ENCODE results near the gene CRB2. TPM values are rescaled to one million over a fixed set of nuclear protein-coding genes. Genes with fewer than 3 reads are reported as not detected.

CRB2 gene
- total RNA-seq, 1 donor from 2014 or later: 0.93 TPM

GRCh38 chr9:123370526-123371227 is 14.7 kb downstream of the CRB2 start:
- DNase-seq: no peak
- Histone ChIP-seq H3K27me3 (peaks cover 50% of the 10 kb centered on the region), H3K27ac (no peak overlapping the region), H3K36me3 (no peaks in the 10 kb centered on the region), H3K4me3 (no peak overlapping the region), H3K9me3 (no peaks in the 10 kb centered on the region), H3K4me1 (no peaks in the 10 kb centered on the region)
- TF ChIP-seq, protein P1, sequence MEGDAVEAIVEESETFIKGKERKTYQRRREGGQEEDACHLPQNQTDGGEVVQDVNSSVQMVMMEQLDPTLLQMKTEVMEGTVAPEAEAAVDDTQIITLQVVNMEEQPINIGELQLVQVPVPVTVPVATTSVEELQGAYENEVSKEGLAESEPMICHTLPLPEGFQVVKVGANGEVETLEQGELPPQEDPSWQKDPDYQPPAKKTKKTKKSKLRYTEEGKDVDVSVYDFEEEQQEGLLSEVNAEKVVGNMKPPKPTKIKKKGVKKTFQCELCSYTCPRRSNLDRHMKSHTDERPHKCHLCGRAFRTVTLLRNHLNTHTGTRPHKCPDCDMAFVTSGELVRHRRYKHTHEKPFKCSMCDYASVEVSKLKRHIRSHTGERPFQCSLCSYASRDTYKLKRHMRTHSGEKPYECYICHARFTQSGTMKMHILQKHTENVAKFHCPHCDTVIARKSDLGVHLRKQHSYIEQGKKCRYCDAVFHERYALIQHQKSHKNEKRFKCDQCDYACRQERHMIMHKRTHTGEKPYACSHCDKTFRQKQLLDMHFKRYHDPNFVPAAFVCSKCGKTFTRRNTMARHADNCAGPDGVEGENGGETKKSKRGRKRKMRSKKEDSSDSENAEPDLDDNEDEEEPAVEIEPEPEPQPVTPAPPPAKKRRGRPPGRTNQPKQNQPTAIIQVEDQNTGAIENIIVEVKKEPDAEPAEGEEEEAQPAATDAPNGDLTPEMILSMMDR (IDR thresholded peaks at IDR 0.05): no peak
- intact Hi-C loops (cut with DNase I): no loop called here
- no peak for ATAC-seq

- TF ChIP-seq, protein P1 (IDR thresholded peaks at IDR 0.05): no peak
- Histone ChIP-seq H3K27me3 (peaks cover 50% of the 10 kb centered on the region), H3K36me3 (no peaks in the 10 kb centered on the region), H3K27ac (no peak overlapping the region), H3K9me3 (no peaks in the 10 kb centered on the region), H3K4me3 (no peak overlapping the region), H3K4me1 (no peaks in the 10 kb centered on the region)
- no peak for ATAC-seq
- DNase-seq: no peak
- intact Hi-C loops (cut with DNase I): no loop called here
These were observed 15.2 kb downstream of the CRB2 start for GRCh38 chr9:123371228-123371584.

GRCh38 chr9:123371805-123372590 is 16.0 kb downstream of the CRB2 start:
- Histone ChIP-seq H3K9me3 (no peaks in the 10 kb centered on the region), H3K27me3 (peaks cover 50% of the 10 kb centered on the region), H3K36me3 (no peaks in the 10 kb centered on the region), H3K4me1 (no peaks in the 10 kb centered on the region), H3K4me3 (no peak overlapping the region), H3K27ac (no peak overlapping the region)
- intact Hi-C loops (cut with DNase I): no loop called here
- DNase-seq (no peak), ATAC-seq (no peak)
- TF ChIP-seq, protein P1 (IDR thresholded peaks at IDR 0.05): no peak

DNA sequence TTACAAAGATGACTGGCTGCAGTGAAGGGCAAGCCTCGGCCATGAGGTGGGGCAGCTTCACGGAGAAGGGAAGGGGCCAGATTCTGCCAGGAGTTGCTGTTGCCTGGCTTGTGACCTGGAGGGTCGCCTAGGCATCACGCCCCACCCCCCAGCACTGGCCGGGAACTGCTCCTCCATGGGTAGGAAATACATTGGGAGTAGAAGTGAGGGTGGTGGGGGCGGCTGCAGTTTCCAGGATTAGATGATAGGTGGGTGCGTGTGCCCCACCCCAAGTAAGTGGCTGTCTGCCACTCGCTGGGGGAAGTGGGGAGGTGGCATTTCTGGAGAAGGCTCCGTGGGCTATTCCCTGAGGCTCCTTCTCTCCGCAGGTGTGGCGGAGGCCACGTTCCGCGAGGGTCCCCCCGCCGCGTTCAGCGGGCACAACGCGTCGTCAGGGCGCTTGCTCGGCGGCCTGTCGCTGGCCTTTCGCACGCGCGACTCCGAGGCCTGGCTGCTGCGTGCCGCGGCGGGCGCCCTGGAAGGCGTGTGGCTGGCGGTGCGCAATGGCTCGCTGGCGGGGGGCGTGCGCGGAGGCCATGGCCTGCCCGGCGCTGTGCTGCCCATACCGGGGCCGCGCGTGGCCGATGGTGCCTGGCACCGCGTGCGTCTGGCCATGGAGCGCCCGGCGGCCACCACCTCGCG is 16.9 kb downstream of the CRB2 start:
- Histone ChIP-seq H3K27ac (no peak overlapping the region), H3K4me1 (no peaks in the 10 kb centered on the region), H3K9me3 (no peaks in the 10 kb centered on the region), H3K27me3 (peaks cover 49% of the 10 kb centered on the region), H3K36me3 (no peaks in the 10 kb centered on the region), H3K4me3 (no peak overlapping the region)
- TF ChIP-seq, protein P1 (IDR thresholded peaks at IDR 0.05): no peak
- intact Hi-C loops (cut with DNase I): no loop called here
- ATAC-seq (no peak), DNase-seq (no peak)

GRCh38 chr9:123373447-123373923 is 17.5 kb downstream of the CRB2 start:
- DNase-seq (no peak), ATAC-seq (no peak)
- no peaks in the 10 kb centered on the region for H3K9me3 ChIP-seq
- no peaks in the 10 kb centered on the region for H3K4me1 ChIP-seq
- H3K36me3 ChIP-seq: no peaks in the 10 kb centered on the region
- H3K27me3 ChIP-seq: peaks cover 43% of the 10 kb centered on the region
- intact Hi-C loops (cut with DNase I): no loop called here
- TF ChIP-seq, protein P1 (IDR thresholded peaks at IDR 0.05): no peak
- no peak overlapping the region for H3K27ac ChIP-seq
- no peak overlapping the region for H3K4me3 ChIP-seq

Data from upper lobe of right lung (tissue), 1 donor.